GM04504 (cell line): ENCODE results near the gene SARDH.
"Not testable (repeated sequence)": the region's sequence is repeated elsewhere in the genome, so short reads cannot be mapped to it uniquely, and the experiment has no call there.

ENCODE experiments used
- DNase-seq: peaks from one replicate; pipeline ENCODE4 v3.0.0-alpha.2; 2012; ENCODE audit warnings: low read depth

The SARDH gene

GRCh38 chr9:133685653-133686609, 52.2 kb downstream of the SARDH start:
- no peak for DNase-seq

- DNase-seq, result no peak
Observed at GRCh38 chr9:133684936-133685361, 53.2 kb downstream of the SARDH start.

GRCh38 chr9:133684121-133684935, 53.8 kb downstream of the SARDH start:
- no peak for DNase-seq

- DNase-seq, result no peak
Observed at GRCh38 chr9:133683586-133684120, 54.5 kb downstream of the SARDH start.

GRCh38 chr9:133682818-133683585, 55.1 kb downstream of the SARDH start:
- no peak for DNase-seq

- no peak for DNase-seq
Observed at GRCh38 chr9:133681658-133682306, 56.4 kb downstream of the SARDH start.

- no peak for DNase-seq
Observed at GRCh38 chr9:133680976-133681657, 57.0 kb downstream of the SARDH start.

- DNase-seq, result no peak
Observed at GRCh38 chr9:133680250-133680975, 57.7 kb downstream of the SARDH start.

GRCh38 chr9:133679466-133680061, 58.6 kb downstream of the SARDH start:
- DNase-seq, result no peak

GRCh38 chr9:133679056-133679455, 59.1 kb downstream of the SARDH start:
- no peak for DNase-seq

GRCh38 chr9:133677126-133678010, 60.8 kb downstream of the SARDH start:
- no peak for DNase-seq

GRCh38 chr9:133676450-133676849, 61.7 kb downstream of the SARDH start:
- DNase-seq, result no peak

GRCh38 chr9:133675796-133676195, 62.4 kb downstream of the SARDH start:
- not testable (repeated sequence) for DNase-seq

- no peak for DNase-seq
Observed at GRCh38 chr9:133674091-133674490, 64.1 kb downstream of the SARDH start.

GRCh38 chr9:133673258-133673655, 64.9 kb downstream of the SARDH start:
- no peak for DNase-seq

GRCh38 chr9:133672503-133673257, 65.5 kb downstream of the SARDH start:
- DNase-seq, result no peak

GRCh38 chr9:133671371-133671770, 66.8 kb downstream of the SARDH start:
- no peak for DNase-seq

- no peak for DNase-seq
Observed at GRCh38 chr9:133670466-133670865, 67.7 kb downstream of the SARDH start.
